Measurements from ENCODE around the gene CRYZ.

CRYZ gene

GRCh38 chr1:74733604-74734484, 994 bp upstream of the CRYZ start:
- TF ChIP-seq GATA3 (IDR thresholded peaks at IDR 0.05; ENCODE audit: low read depth, low read length) = no peak
- no peak for TF ChIP-seq GATA2 (IDR thresholded peaks at IDR 0.05; ENCODE audit: low read depth, low read length)

GRCh38 chr1:74731399-74732052, 1.3 kb downstream of the CRYZ start:
- TF ChIP-seq GATA2 (IDR thresholded peaks at IDR 0.05; ENCODE audit: low read depth, low read length) (no peak), GATA3 (IDR thresholded peaks at IDR 0.05; ENCODE audit: low read depth, low read length) (no peak)

- TF ChIP-seq GATA3 (IDR thresholded peaks at IDR 0.05; ENCODE audit: low read depth, low read length) = peak; percentile 41; the same call in 1 of the 2 replicates
- TF ChIP-seq GATA2 (IDR thresholded peaks at IDR 0.05; ENCODE audit: low read depth, low read length) = peak; percentile 54
These were observed 2.9 kb downstream of the CRYZ start for GRCh38 chr1:74729741-74730478.

GRCh38 chr1:74728736-74729135, 4.1 kb downstream of the CRYZ start:
- TF ChIP-seq GATA3 (IDR thresholded peaks at IDR 0.05; ENCODE audit: low read depth, low read length) = no peak
- TF ChIP-seq GATA2 (IDR thresholded peaks at IDR 0.05; ENCODE audit: low read depth, low read length) = no peak

GRCh38 chr1:74726063-74726462, 6.8 kb downstream of the CRYZ start:
- TF ChIP-seq GATA2 (IDR thresholded peaks at IDR 0.05; ENCODE audit: low read depth, low read length) (no peak), GATA3 (IDR thresholded peaks at IDR 0.05; ENCODE audit: low read depth, low read length) (no peak)

GRCh38 chr1:74717626-74718025, 15.2 kb downstream of the CRYZ start:
- TF ChIP-seq GATA2 (IDR thresholded peaks at IDR 0.05; ENCODE audit: low read depth, low read length) = no peak
- no peak for TF ChIP-seq GATA3 (IDR thresholded peaks at IDR 0.05; ENCODE audit: low read depth, low read length)

GRCh38 chr1:74716822-74717221, 16.0 kb downstream of the CRYZ start:
- TF ChIP-seq GATA3 (IDR thresholded peaks at IDR 0.05; ENCODE audit: low read depth, low read length) (no peak), GATA2 (IDR thresholded peaks at IDR 0.05; ENCODE audit: low read depth, low read length) (no peak)

GRCh38 chr1:74715806-74716205, 17.0 kb downstream of the CRYZ start:
- TF ChIP-seq GATA3 (IDR thresholded peaks at IDR 0.05; ENCODE audit: low read depth, low read length) (no peak), GATA2 (IDR thresholded peaks at IDR 0.05; ENCODE audit: low read depth, low read length) (no peak)

GRCh38 chr1:74715236-74715502, 17.7 kb downstream of the CRYZ start:
- TF ChIP-seq GATA3 (IDR thresholded peaks at IDR 0.05; ENCODE audit: low read depth, low read length) = no peak
- TF ChIP-seq GATA2 (IDR thresholded peaks at IDR 0.05; ENCODE audit: low read depth, low read length) = no peak

GRCh38 chr1:74714429-74715235, 18.2 kb downstream of the CRYZ start:
- TF ChIP-seq GATA3 (IDR thresholded peaks at IDR 0.05; ENCODE audit: low read depth, low read length) = no peak
- no peak for TF ChIP-seq GATA2 (IDR thresholded peaks at IDR 0.05; ENCODE audit: low read depth, low read length)

- TF ChIP-seq GATA2 (IDR thresholded peaks at IDR 0.05; ENCODE audit: low read depth, low read length) (no peak), GATA3 (IDR thresholded peaks at IDR 0.05; ENCODE audit: low read depth, low read length) (no peak)
These were observed 19.0 kb downstream of the CRYZ start for GRCh38 chr1:74713849-74714248.

- no peak for TF ChIP-seq GATA2 (IDR thresholded peaks at IDR 0.05; ENCODE audit: low read depth, low read length)
- no peak for TF ChIP-seq GATA3 (IDR thresholded peaks at IDR 0.05; ENCODE audit: low read depth, low read length)
These were observed 20.0 kb downstream of the CRYZ start for GRCh38 chr1:74712881-74713280.

GRCh38 chr1:74703386-74704182, 29.3 kb downstream of the CRYZ start:
- TF ChIP-seq GATA3 (IDR thresholded peaks at IDR 0.05; ENCODE audit: low read depth, low read length) (no peak), GATA2 (IDR thresholded peaks at IDR 0.05; ENCODE audit: low read depth, low read length) (no peak)

Data from SH-SY5Y (cell line).